ENCODE measurements around the gene PTCH1.

PTCH1 gene

DNA sequence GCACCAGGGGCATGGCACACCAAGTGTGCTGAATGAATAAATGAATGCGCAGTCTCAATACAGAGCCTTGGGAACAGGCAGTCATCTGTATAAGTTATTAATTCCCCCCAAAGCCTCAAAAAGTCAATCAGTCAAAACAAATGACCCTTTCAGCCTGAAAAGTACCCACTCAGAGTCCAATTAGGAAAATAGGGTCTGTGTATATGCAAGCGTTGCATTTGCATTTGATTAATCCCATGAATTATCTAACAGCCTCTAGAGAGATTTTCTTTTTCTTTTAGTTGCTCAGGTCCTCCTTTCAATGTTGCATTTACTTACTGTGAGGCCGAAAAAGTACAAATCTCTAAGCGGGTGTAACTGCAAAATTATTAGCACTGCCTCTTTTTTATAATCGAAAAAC, 23.4 kb downstream of the PTCH1 start:
- peaks cover 0 to 7% of the 10 kb centered on the region in 2 experiments; a peak in 1 of 3 replicates for H3K36me3 ChIP-seq (ENCODE audit: control insufficient read depth in 2 of 2, insufficient read depth in 1 of 2, low read length in 2 of 2)
- CTCF ChIA-PET, result no interaction called here
- no peak overlapping the region for H3K27ac ChIP-seq (ENCODE audit: extremely low read depth, low read depth, low read length)
- H3K9me3 ChIP-seq (ENCODE audit: control insufficient read depth, insufficient read depth, low read depth, low read length), result no peaks in the 10 kb centered on the region
- TF ChIP-seq RBAK (tag by site-specific recombination; IDR thresholded peaks at IDR 0.05) (no peak), ZNF138 (tag by site-specific recombination; IDR thresholded peaks at IDR 0.05; ENCODE audit: borderline replicate concordance) (no peak), ZSCAN23 (tag by site-specific recombination; IDR thresholded peaks at IDR 0.05) (no peak), ZNF146 (tag by site-specific recombination; IDR thresholded peaks at IDR 0.05) (no peak), ZNF140 (tag by site-specific recombination; IDR thresholded peaks at IDR 0.05) (no peak), ZNF792 (tag by site-specific recombination; IDR thresholded peaks at IDR 0.05) (no peak), ZNF157 (tag by site-specific recombination; IDR thresholded peaks at IDR 0.05) (no peak)
- TF ChIP-seq, protein P1, sequence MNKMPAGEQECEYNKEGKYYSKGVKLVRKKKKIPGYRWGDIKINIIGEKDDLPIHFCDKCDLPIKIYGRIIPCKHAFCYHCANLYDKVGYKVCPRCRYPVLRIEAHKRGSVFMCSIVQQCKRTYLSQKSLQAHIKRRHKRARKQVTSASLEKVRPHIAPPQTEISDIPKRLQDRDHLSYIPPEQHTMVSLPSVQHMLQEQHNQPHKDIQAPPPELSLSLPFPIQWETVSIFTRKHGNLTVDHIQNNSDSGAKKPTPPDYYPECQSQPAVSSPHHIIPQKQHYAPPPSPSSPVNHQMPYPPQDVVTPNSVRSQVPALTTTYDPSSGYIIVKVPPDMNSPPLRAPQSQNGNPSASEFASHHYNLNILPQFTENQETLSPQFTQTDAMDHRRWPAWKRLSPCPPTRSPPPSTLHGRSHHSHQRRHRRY (tag by site-specific recombination; IDR thresholded peaks at IDR 0.05), result no peak
- TF ChIP-seq, protein P2, sequence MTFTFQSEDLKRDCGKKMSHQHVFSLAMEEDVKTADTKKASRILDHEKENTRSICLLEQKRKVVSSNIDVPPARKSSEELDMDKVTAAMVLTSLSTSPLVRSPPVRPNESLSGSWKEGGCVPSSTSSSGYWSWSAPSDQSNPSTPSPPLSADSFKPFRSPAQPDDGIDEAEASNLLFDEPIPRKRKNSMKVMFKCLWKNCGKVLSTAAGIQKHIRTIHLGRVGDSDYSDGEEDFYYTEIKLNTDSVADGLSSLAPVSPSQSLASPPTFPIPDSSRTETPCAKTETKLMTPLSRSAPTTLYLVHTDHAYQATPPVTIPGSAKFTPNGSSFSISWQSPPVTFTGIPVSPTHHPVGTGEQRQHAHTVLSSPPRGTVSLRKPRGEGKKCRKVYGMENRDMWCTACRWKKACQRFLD (tag by site-specific recombination; IDR thresholded peaks at IDR 0.05), result no peak
- TF ChIP-seq, protein P3, sequence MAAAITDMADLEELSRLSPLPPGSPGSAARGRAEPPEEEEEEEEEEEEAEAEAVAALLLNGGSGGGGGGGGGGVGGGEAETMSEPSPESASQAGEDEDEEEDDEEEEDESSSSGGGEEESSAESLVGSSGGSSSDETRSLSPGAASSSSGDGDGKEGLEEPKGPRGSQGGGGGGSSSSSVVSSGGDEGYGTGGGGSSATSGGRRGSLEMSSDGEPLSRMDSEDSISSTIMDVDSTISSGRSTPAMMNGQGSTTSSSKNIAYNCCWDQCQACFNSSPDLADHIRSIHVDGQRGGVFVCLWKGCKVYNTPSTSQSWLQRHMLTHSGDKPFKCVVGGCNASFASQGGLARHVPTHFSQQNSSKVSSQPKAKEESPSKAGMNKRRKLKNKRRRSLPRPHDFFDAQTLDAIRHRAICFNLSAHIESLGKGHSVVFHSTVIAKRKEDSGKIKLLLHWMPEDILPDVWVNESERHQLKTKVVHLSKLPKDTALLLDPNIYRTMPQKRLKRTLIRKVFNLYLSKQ (tag by site-specific recombination; IDR thresholded peaks at IDR 0.05; ENCODE audit: borderline replicate concordance), result no peak
- POLR2A ChIA-PET, result no interaction called here
- H3K4me1 ChIP-seq (ENCODE audit: control insufficient read depth, insufficient read depth, low read length), result no peaks in the 10 kb centered on the region
- H3K4me3 ChIP-seq (ENCODE audit: low read depth, low read length), result no peak overlapping the region

DNA sequence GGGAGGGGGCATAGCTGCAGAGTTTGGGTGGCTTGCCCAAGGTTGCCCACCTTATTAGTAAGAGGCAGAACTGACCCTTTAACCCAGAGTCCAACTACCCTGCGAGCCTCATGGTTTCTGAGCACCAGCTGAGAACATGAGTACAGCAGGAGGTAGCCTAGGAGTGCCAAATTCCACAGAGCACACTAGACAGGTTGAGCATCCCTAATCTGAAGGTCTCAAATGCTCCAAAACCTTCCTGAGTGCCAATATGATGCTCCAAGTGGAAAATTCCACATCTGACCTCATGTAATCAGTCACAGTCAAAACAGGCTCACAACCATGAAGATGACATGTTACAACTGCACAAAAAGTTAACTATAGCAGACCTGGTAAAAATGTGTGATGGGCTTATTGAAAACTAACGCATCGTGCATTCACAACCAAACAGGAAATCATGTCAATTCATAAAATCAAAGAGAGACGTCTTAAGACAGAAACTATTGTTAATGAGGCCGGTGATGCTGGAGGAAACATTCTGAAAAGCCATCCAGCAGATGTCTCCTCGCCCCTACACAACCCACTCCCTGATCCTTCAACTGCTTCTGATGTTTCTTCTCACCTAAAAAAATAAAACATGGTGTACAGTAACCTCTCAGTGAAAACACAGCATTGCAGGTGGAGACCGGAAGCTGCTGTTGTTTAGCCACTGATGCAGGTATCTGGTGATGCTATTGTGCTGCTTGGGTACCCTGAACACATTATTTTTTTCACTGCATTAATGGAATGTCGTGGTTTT, 25.0 kb downstream of the PTCH1 start:
- POLR2A ChIA-PET, result no interaction called here
- TF ChIP-seq ZNF10 (tag by site-specific recombination; IDR thresholded peaks at IDR 0.05) (0 out of 2 replicates have a peak, but pooled peaks have one; percentile 32), ZNF791 (tag by site-specific recombination; IDR thresholded peaks at IDR 0.05) (no peak), ZNF335 (tag by site-specific recombination; conservative IDR thresholded peaks at IDR 0.05) (no peak), ZNF549 (tag by site-specific recombination; IDR thresholded peaks at IDR 0.05) (no peak), ZNF660 (tag by site-specific recombination; IDR thresholded peaks at IDR 0.05) (no peak)
- TF ChIP-seq, protein P4, sequence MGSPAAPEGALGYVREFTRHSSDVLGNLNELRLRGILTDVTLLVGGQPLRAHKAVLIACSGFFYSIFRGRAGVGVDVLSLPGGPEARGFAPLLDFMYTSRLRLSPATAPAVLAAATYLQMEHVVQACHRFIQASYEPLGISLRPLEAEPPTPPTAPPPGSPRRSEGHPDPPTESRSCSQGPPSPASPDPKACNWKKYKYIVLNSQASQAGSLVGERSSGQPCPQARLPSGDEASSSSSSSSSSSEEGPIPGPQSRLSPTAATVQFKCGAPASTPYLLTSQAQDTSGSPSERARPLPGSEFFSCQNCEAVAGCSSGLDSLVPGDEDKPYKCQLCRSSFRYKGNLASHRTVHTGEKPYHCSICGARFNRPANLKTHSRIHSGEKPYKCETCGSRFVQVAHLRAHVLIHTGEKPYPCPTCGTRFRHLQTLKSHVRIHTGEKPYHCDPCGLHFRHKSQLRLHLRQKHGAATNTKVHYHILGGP (tag by site-specific recombination; IDR thresholded peaks at IDR 0.05), result no peak
- no peaks in the 10 kb centered on the region for H3K9me3 ChIP-seq (ENCODE audit: control insufficient read depth, insufficient read depth, low read depth, low read length)
- peaks cover 0 to 7% of the 10 kb centered on the region in 2 experiments; a peak in 1 of 3 replicates for H3K36me3 ChIP-seq (ENCODE audit: control insufficient read depth in 2 of 2, insufficient read depth in 1 of 2, low read length in 2 of 2)
- H3K4me1 ChIP-seq (ENCODE audit: control insufficient read depth, insufficient read depth, low read length), result no peaks in the 10 kb centered on the region
- no peak overlapping the region for H3K4me3 ChIP-seq (ENCODE audit: low read depth, low read length)
- CTCF ChIA-PET, result no interaction called here
- no peak overlapping the region for H3K27ac ChIP-seq (ENCODE audit: extremely low read depth, low read depth, low read length)

DNA sequence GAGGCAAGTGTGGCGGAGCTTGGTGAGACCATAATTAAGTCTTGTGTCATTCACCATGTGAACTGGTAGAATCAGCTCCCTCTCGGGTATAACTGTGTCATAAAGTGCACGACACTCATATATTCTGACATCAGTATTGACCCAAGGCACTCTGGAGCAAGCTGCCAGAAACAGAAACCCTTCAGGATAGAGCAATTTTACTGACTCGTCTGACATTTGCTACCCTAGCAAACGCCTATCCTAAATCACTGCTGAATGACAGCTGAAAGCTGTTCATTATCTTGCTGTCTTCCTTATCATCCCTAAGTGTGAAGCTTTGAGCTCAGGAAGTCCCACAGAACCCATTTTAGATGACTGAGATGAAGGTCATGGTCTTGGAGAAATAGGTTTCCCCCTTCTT, 27.8 kb downstream of the PTCH1 start:
- Histone ChIP-seq H3K36me3 (ENCODE audit: control insufficient read depth in 2 of 2, insufficient read depth in 1 of 2, low read length in 2 of 2) (peaks cover 0 to 2% of the 10 kb centered on the region in 2 experiments; a peak in 1 of 3 replicates), H3K9me3 (ENCODE audit: control insufficient read depth, insufficient read depth, low read depth, low read length) (no peaks in the 10 kb centered on the region), H3K27ac (ENCODE audit: extremely low read depth, low read depth, low read length) (no peak overlapping the region), H3K4me1 (ENCODE audit: control insufficient read depth, insufficient read depth, low read length) (peaks cover 5% of the 10 kb centered on the region; the same call in 1 of the 2 replicates), H3K4me3 (ENCODE audit: low read depth, low read length) (no peak overlapping the region)
- CTCF ChIA-PET, result interaction anchor here (0.9 kb wide), 1 partner anchor 807 kb away, joined by 3 read pairs; no protein-coding TSS in a partner anchor
- POLR2A ChIA-PET, result interaction anchor here (0.6 to 1.0 kb wide), 2 partner anchors 14 to 26 kb away, joined by 3 to 5 read pairs; no protein-coding TSS in a partner anchor
- TF ChIP-seq, protein P5, sequence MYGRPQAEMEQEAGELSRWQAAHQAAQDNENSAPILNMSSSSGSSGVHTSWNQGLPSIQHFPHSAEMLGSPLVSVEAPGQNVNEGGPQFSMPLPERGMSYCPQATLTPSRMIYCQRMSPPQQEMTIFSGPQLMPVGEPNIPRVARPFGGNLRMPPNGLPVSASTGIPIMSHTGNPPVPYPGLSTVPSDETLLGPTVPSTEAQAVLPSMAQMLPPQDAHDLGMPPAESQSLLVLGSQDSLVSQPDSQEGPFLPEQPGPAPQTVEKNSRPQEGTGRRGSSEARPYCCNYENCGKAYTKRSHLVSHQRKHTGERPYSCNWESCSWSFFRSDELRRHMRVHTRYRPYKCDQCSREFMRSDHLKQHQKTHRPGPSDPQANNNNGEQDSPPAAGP (tag by site-specific recombination; IDR thresholded peaks at IDR 0.05), result no peak
- TF ChIP-seq ZNF140 (tag by site-specific recombination; IDR thresholded peaks at IDR 0.05) (no peak), IKZF3 (tag by site-specific recombination; IDR thresholded peaks at IDR 0.05) (no peak), ZNF843 (tag by site-specific recombination; IDR thresholded peaks at IDR 0.05) (no peak), ZNF121 (tag by site-specific recombination; IDR thresholded peaks at IDR 0.05) (no peak), TCF7L2 (IDR thresholded peaks at IDR 0.05; ENCODE audit: borderline replicate concordance, low read depth, low read length) (no peak)
- TF ChIP-seq, protein P6, sequence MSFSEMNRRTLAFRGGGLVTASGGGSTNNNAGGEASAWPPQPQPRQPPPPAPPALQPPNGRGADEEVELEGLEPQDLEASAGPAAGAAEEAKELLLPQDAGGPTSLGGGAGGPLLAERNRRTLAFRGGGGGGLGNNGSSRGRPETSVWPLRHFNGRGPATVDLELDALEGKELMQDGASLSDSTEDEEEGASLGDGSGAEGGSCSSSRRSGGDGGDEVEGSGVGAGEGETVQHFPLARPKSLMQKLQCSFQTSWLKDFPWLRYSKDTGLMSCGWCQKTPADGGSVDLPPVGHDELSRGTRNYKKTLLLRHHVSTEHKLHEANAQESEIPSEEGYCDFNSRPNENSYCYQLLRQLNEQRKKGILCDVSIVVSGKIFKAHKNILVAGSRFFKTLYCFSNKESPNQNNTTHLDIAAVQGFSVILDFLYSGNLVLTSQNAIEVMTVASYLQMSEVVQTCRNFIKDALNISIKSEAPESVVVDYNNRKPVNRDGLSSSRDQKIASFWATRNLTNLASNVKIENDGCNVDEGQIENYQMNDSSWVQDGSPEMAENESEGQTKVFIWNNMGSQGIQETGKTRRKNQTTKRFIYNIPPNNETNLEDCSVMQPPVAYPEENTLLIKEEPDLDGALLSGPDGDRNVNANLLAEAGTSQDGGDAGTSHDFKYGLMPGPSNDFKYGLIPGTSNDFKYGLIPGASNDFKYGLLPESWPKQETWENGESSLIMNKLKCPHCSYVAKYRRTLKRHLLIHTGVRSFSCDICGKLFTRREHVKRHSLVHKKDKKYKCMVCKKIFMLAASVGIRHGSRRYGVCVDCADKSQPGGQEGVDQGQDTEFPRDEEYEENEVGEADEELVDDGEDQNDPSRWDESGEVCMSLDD (tag by site-specific recombination; IDR thresholded peaks at IDR 0.05), result no peak

All from HEK293 (cell line).